ENCODE data around the gene CLN5. TPM values are rescaled to one million over a fixed set of nuclear protein-coding genes. Genes with fewer than 3 reads are reported as not detected.

CLN5 gene
- total RNA-seq, 1 donor from 2014 or later = 15.0 TPM

Other genes with a start within 250 kb of the CLN5 start
- gene KCTD12, start 105.7 kb upstream of the CLN5 start, total RNA-seq = 57.2 TPM
- gene ACOD1, start 43.6 kb upstream of the CLN5 start, total RNA-seq = not detected
- 59.4 TPM for gene FBXL3, start 35.1 kb downstream of the CLN5 start, total RNA-seq

All from vagina (tissue), 1 donor.